GM11168 (cell line): ENCODE measurements around the gene LRRN3.
"Not testable (repeated sequence)": the region's sequence is repeated elsewhere in the genome, so short reads cannot be mapped to it uniquely, and the experiment has no call there.

Experiments used
- in situ Hi-C: fragments of 300-500 bp; cut with MboI; formaldehyde crosslinking; loops from one replicate; pipeline ENCODE4 v1.12.0; 2022; ENCODE audit warnings: low sequenced_read_pairs; ENCODE audit not compliant: unreplicated experiment

Gene LRRN3

DNA sequence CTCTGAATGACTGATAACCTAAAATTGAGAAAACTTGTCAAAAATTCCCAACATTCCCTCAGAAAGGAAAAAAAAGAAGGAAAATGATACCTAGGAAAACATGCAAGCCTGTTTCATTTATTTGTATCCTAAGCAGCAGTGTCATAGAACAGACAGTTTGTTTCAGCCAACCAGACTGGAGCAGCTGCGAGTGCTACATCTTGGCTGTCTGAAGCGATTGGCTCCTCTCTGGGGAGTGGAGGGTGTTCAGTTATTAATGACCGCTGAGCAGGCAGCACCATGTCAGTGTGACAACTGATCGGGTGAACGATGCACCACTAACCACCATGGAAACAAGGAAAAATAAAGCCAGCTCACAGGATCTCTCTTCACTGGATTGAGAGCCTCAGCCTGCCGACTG, at the start of gene LRRN3:
LRRN3 (plus strand) TSS at position 282 of the 400 bp plus-strand sequence. CDS start 31,646 bp downstream, outside the sequence.
- in situ Hi-C loops = loop anchor here (10.0 to 25.0 kb wide), 2 partner anchors 396 to 634 kb away; no protein-coding TSS in a partner anchor

DNA sequence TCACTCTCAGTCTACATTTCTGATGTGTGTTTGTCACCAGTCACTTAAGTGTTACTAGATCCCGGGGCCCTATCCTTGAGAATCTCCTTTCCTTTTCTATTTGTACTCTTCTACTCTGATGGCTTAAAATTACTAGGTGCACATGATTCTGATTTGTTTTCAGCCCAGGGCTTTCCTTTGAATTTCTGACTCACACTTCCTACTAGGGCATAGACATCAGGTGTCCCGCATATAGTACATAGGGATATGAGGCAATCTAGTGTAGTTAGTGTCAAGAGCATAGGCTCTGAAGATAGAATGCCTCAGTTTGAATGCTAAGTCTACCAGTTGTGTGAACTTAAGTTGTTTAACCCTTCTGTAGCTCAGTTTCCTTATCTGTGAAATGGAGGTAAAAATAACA, 49.4 kb upstream of the LRRN3 start:
- in situ Hi-C loops = no loop called here

DNA sequence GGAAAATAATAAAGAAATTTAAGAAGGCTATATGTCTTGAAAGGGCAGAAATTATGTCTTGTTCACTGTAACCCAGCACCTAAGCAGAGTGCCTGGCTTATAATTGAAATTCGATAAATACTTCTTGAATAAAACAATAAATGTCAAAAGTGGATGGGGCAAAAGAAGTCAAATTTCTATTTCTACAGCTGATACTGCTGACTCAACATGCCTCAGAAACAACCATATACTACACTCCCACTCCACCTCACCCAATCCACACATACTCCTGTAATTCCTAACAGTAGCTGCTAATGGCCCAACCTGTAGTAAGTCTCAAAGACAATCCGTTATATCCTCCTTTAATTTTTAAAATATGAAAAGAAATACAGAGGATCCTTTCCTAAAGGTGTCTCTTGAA, 48.1 kb upstream of the LRRN3 start:
- in situ Hi-C loops = no loop called here

DNA sequence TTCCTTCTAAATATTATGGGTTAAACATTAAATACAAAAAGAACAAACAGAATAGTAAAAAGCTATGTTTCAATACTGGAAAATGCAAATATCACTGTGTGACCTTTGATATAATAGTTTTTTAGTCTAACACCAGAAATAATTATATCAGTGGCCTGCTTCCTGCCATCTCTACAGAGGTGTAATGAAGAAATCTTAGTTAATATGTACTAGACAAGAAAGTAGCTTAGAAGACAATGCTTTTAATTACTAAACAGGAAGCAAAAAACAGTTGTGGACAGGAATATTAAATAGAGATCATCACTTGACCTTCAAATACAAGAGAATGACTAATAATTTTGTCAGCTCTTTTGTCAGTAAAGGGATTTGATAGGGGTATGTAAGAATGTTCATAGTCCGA, 47.4 kb upstream of the LRRN3 start:
- in situ Hi-C loops = no loop called here

DNA sequence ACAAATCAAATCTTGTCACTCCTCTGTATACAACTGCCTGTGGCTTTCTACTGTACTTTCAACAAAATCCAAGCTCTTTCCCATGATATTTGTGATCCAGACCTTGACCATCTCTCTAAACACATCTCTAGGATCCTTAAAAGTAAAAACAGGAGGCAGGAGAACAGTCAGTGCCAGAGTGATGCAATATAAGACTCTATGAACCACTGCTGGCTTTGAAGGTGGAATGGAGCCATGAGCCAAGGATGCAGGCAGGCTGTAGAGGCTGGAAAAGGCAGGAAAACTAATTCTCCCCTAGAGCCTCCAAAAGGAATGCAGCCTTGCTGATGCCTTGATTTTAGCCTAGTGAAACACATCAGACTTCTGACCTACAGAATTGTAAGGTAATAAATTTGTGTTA, 45.5 kb upstream of the LRRN3 start:
- in situ Hi-C loops = no loop called here

DNA sequence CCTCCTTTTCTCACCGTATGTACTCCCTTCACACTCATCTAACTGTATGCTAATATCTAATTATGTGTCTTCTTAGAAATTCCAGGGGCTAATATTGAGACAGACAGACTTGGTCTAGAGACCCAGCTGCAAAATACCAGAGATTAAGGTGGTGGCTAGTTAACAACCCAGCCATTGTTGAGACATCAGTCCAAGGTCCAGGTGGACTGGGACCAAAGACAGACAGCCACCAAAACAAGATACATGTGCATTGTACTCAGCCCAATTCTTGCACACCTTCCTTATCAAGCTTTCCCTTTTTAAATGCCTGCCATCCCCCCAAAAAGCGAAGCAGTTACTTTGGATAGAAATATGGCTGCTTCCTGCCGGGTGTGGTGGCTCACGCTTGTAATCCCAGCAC, 43.3 kb upstream of the LRRN3 start:
- in situ Hi-C loops = no loop called here

DNA sequence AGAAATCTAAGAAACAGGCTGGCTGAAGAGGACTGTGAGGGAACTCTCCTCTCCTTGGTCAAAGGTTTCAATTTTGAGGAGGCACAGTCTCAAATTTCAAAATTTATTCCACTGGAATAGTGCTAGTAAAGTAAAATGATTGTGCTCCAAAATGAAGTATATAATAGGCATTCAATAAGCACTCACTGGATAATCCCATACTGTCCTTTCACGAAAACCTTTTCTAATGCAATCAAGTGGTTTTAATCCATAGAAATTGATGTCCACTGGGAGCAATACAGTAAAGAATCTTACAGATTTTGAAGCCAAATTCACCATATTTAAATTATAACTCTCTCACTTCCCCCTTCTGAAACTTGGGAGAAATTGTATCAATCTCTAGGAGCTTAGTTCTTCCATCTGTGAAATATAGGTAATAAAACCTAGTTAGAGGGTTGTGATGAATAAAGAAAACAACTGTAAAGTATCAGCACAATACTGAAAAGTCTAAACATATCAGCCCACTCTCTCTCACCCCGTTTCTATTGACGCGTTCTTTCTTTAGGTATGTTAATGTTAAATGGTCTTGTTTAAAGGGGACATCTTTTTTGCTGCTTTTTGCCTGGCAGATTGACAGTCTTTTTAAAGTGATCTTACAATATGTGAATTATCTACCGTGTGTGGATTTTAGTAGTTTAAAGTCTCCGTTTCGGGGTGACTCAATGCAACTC, 40.8 kb upstream of the LRRN3 start:
- in situ Hi-C loops = no loop called here

DNA sequence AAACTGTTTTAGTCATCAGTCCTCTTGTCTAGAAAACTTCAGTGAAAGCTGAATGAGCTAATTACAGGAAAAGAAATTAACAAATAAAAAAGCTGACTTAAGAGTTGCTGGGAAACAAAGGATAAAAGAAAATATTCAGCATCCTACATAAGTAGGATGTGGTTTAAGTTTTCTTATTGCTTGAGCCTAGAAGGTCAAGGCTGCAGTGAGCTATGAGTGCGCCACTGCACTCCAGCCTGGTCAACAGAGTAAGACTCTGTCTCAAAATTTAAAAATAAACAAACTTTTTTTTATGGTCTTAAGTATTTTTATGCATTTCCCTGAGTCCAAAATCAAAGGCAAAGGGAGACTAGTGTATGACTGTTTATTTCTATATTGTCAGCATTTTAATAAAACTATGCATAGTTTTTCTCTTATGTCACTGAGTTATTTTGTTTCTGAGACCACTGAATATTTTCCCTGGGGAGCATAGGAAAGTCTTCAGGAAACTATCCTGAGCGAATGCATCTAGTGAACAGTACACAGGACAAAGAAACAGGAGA, 40.0 kb upstream of the LRRN3 start:
- in situ Hi-C loops = no loop called here

DNA sequence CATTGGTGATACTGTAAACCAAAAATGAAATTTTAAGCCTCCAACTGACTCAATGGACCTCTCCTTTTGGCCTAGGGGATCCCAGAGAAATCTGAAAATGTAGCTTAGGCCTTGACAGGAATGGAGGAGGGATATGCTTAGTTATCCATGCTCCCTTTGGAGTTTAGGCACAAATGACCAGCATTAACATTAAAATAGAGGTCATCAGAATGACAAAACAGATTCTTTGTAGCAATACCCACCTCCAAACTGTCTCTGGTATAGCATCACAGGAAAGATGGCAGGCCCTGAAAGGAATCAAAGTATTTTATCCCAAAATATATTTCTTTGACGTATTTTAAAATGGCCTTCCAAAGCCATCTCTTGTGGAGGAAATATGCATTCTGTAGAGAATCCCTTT, 39.1 kb upstream of the LRRN3 start:
- in situ Hi-C loops = no loop called here

DNA sequence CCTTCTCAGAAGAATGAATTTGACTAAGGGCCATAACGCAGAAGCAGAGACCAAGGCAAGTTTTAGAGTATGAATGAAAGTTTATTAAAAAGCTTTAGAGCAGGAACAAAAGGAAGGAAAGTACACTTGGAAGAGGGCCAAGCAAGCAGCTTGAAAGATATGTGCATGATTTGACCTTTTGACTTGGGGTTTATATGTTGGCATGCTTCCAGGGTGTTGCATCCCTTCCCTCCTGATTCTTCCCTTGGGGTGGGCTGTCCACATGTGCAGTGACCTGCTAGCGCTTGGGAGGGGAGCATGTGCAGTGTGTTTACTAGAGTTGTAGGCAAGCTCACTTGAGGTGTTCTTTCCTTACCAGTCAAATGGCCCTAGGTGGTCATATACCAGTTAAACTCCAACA, 37.9 kb upstream of the LRRN3 start:
- in situ Hi-C loops = no loop called here

DNA sequence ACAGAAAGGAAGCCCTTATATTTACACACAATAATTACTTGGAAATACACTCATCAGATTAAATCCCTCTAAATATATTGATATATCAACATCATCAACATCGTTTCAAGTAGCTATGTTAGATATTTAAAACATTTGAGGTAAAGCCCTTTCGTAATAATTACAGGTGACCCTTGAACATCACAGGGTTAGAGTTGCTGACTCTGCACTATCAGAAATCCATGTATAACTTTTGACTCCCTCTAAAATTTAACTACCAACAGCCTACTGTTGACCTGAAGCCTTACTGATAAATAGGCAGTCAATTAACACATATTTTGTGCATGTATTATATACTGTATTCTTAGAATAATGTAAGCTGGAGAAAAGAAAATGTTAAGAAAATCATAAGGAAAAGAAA, 34.6 kb upstream of the LRRN3 start:
- in situ Hi-C loops = no loop called here

DNA sequence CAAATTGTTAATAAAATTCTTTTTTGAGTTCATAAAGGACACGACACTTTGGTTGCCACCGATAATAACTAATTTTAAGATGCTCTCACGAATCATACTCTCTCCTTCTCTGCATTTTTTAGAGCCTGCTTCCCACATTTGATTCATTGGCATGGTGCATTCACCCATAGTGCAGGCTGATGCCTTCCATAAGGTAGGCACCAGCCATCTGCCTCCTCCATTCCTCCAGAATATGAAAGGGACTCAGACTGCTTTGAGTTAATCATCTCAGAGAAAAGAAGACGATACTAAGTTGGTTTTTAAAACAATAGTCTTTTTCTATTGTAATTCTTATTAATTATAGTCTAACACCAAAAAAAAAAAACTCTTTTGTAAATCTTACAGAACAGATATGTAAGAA, 33.9 kb upstream of the LRRN3 start:
- in situ Hi-C loops = no loop called here

DNA sequence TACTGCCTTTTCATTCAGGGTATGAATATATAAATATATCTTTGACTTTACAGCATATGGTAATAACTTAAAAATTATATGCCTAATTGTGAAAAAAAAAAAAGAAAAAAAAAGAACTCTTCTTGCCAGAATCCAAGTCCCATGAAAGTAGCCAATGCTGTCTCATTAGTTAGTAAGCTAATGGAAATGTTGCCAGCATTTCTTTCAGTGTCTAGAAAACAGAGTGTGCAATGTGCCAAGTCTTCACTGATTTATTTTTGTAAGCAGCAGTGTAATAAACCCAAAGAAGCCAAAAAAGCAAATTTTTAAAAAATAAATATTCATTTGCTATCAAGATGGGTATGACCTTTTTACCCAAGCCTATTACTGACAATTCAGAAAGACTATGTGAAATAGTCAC, 31.1 kb upstream of the LRRN3 start:
- in situ Hi-C loops = no loop called here

DNA sequence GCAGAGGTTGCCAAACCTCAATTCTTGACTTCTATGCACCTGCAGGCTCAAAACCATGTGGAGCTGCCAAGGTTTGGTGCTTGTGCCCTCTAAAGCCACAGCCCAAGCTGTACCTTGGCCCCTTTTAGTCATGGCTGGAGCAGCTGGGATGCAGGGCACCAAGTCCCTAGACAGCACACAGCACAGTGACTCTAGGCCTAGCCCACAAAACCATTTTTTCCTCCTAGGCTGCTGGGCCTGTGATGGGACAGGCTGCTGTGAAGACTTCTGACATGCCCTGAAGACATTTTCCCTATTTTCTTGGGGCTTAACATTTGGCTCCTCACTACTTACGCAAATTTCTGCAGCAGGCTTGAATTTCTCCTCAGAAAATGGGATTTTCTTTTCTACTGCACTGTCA, 27.8 kb upstream of the LRRN3 start:
- in situ Hi-C loops = no loop called here

DNA sequence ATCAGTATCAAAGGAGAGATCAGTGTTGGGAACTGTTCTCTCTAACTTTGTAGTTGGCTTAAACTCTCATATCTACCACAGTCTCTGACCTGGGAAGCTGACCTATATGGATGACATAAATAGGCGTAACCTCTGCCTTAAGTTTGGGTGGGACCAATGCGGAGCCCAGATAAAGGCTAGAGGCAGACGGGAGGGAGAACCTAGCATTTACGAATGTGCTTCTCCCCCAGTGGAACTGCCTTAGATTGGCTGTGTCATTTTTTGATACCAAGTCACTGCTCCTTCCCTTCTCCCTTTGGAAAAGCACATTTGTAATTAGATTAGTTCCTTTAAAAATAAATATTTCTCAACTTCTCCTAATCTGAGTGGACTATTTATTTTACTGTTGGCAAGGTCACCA, 23.7 kb upstream of the LRRN3 start:
- in situ Hi-C loops = no loop called here

DNA sequence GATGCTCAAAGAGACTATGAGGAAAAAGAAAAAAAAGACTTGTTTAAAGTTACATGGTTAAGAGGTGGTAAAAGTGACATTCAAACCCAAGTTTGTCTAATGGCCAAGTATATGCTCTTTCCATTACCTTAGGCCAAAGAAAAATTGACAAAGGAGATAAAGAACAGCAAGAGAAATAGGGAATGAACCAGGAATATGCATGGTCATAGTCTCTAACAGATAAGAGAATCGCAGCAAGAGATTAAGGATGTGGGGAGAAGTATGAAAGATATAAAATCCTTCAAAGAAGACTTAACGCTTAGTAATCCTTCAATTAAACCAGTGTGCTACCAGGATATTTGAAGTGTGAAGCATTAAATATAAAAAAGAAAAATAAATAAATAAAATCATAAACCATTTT, 23.2 kb upstream of the LRRN3 start:
- in situ Hi-C loops = no loop called here

DNA sequence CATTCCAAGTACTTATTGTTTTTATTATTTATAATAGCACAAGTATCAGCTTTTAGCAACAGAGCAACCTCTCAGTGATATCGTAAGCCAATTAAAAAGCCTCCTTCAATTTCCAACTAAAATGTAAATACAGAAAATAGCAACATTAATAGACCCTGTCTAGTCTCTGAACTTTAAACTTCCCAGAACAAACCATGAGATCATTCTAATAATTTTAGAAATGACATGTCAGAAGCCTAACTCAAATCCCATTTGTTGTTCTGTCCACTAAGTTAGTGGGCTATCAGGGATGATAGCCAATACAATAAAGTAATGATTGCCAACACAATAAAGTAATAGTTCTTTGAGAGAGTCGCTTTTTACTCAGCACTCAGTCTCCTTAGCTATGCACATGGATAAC, 22.3 kb upstream of the LRRN3 start:
- in situ Hi-C loops = no loop called here

DNA sequence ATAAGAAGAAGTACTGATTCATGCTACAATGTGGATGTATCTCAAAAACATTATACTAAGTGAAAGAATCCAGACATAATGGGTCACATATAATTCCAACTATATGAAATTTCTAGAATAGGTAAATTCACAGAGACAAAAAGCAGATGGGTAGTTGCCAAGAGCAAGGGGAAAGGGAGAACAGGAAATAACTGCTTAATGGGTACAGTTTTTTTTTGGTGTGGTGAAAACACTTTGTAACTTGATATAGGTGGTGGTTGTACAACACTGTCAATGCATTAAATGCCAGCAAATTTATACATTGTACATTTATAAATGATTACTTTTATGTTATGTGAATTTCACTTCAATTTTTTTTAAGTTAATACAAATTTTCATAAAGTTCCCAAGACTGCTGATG, 19.4 kb upstream of the LRRN3 start:
- in situ Hi-C loops = no loop called here

DNA sequence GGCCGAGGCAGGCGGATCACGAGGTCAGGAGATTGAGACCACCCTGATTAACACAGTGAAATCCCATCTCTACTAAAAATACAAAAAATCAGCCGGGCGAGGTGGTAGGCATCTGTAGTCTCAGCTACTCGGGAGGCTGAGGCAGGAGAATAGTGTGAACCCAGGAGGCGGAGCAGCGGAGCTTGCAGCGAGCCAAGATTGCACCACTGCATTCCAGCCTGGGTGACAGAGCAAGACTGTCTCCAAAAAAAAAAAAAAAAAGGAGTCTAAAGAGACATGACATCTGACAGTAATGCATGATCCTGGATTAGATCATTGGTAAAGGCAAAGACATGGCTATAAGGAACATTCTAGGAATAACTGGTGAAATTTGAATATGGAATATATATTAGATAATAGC, 18.3 kb upstream of the LRRN3 start:
- in situ Hi-C loops = not testable (repeated sequence)

DNA sequence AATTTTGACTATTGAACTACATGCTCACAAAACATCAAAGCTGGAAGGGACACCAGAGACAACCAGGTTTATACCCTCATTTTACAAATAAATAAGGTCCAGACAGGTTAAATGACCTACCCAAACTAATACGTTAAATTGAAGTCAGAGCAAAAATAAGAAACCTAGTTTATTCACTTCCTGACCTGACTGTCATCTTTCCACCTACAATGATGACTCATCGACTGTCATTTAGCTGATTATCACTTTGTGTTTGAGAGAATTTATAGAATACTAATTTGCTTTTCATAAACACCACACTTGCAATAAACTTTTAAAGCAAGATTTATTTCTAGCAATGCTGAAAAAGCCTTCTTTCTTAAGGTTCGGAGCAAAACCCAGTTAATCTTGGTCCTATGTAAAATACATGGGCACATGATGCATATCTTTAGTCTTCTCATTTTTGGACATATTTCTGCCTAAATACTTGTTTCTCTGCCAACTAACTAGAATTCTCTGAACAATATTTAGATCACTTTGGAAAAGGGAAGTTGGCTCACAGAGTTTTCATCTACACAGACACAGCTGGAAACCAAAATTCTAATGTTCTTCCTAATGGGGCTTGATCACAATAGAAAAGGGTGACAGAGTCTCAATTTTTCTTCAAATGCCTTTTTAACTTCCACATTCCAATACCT, 16.7 kb upstream of the LRRN3 start:
- in situ Hi-C loops = no loop called here

DNA sequence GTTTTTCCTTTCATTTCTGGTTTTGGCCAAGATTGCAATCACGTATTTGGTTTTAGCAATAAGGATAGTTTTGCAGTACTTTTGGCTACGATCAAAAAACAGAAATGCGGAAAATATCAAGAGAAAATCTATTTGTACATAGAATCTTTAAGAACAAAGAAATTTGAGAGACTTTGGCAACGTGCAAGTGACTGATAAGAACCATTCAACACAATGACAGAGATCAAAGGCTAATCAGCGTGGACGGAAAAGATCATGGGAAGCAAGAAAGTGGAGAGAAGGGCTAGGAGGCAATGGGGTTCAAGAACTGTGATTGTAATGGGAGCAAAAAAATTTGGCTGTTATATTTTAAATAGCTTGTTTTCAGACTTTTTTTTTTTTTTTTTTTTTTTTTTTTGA, 16.2 kb upstream of the LRRN3 start:
- in situ Hi-C loops = loop anchor here (25.0 kb wide), 1 partner anchor 413 kb away; no protein-coding TSS in a partner anchor

DNA sequence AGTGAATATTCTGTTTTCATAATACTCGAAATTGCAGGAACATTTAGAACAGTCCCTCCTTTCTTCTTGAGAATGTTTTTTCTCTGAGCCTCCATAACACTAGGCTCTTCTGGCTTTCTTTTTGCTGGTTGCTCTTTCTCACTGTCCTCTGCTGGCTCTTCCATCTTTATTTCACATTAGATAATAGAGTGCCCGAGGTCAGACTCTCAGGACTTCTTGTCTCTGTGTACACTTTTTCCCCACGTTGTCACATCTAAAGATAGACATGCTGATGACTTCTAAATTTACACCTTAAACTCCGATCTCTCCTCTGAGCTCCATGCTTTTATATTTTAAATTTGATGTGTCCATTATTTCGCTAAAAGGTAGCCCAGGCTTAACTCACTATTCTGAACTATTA, 15.4 kb upstream of the LRRN3 start:
- in situ Hi-C loops = loop anchor here (25.0 kb wide), 1 partner anchor 412 kb away; no protein-coding TSS in a partner anchor
